CD8-positive, alpha-beta memory T cell (primary cell): ENCODE measurements around the gene GABBR2. TPM values are rescaled to one million over a fixed set of nuclear protein-coding genes. Genes with fewer than 3 reads are reported as not detected.
A peak's percentile ranks its signal among the peaks of the same experiment; 100 is the strongest.

ENCODE experiments used
- CTCF ChIA-PET: fragments of 350-600 bp; sonication (Branson Sonifier 250); formaldehyde crosslinking; loops from one replicate; lab custom pipeline; 2021; ENCODE audit warnings: antibody characterized with exemption; lab: Charles Lee
- POLR2A ChIA-PET: fragments of 350-600 bp; sonication (Branson Sonifier 250); formaldehyde crosslinking; loops from one replicate; lab custom pipeline; 2021; ENCODE audit warnings: antibody characterized with exemption; lab: Charles Lee
- DNase-seq, 5 donors: peaks; one replicate each; pipeline versions ENCODE4 v3.0.0 to v3.0.0-alpha.2; 2020 to 2022; ENCODE audit warnings: mixed read lengths in 1 of 5
- H3K27ac ChIP-seq: one replicate; pipeline ENCODE4 v1.7.0; 2013; ENCODE audit warnings: low read depth, mild to moderate bottlenecking, low read length, moderate library complexity
- H3K27me3 ChIP-seq: 2 replicates; pipeline ENCODE4 v1.7.0; 2013; ENCODE audit warnings: low read length, mild to moderate bottlenecking; ENCODE audit not compliant: insufficient read depth, poor library complexity, severe bottlenecking
- H3K36me3 ChIP-seq: 2 replicates; pipeline ENCODE4 v1.7.0; 2013; ENCODE audit warnings: mild to moderate bottlenecking, low read length, moderate library complexity; ENCODE audit not compliant: insufficient read depth
- H3K4me1 ChIP-seq: 2 replicates; pipeline ENCODE4 v1.7.0; 2013; ENCODE audit warnings: mild to moderate bottlenecking, low read length, moderate library complexity; ENCODE audit not compliant: insufficient read depth
- H3K4me3 ChIP-seq: 2 replicates; pipeline ENCODE4 v1.7.0; 2013; ENCODE audit warnings: mild to moderate bottlenecking, low read length
- H3K9me3 ChIP-seq: 2 replicates; pipeline ENCODE4 v1.7.0; 2013; ENCODE audit warnings: mild to moderate bottlenecking, low read length
- H3K27ac Mint-ChIP-seq, 8 donors: one replicate each; pipeline ENCODE4 v1.8.0; 2020 to 2021; ENCODE audit warnings: mixed read lengths in 8 of 8, mild to moderate bottlenecking in 6 of 8, inconsistent platforms in 3 of 8, moderate library complexity in 3 of 8
- H3K27me3 Mint-ChIP-seq, 2 donors: one replicate each; pipeline ENCODE4 v1.8.0; 2020 to 2021; ENCODE audit warnings: mixed read lengths in 2 of 2, mild to moderate bottlenecking in 1 of 2, moderate library complexity in 1 of 2
- H3K36me3 Mint-ChIP-seq, 3 donors: one replicate each; pipeline ENCODE4 v1.8.0; 2020 to 2021; ENCODE audit warnings: mixed read lengths in 3 of 3, inconsistent platforms in 1 of 3, mild to moderate bottlenecking in 1 of 3
- H3K4me1 Mint-ChIP-seq, 3 donors: one replicate each; pipeline ENCODE4 v1.8.0; 2020 to 2021; ENCODE audit warnings: mixed read lengths in 3 of 3, inconsistent platforms in 1 of 3, mild to moderate bottlenecking in 1 of 3
- H3K4me3 Mint-ChIP-seq, 7 donors: one replicate each; pipeline ENCODE4 v1.8.0; 2020 to 2021; ENCODE audit warnings: mixed read lengths in 7 of 7, mild to moderate bottlenecking in 6 of 7, moderate library complexity in 4 of 7, inconsistent platforms in 2 of 7
- H3K9me3 Mint-ChIP-seq, 5 donors: one replicate each; pipeline ENCODE4 v1.8.0; 2020 to 2022; ENCODE audit warnings: mixed read lengths in 5 of 5, mild to moderate bottlenecking in 3 of 5, moderate library complexity in 2 of 5, inconsistent platforms in 1 of 5
- polyA plus RNA-seq: library from polyadenylated mRNA; unstranded; fragments of 300-500 nt; fragmentation: Illumina TruSeq; gene quantifications from one replicate; pipeline ENCODE4 v1.2.3, GENCODE V29; 2021
- total RNA-seq, 2 experiments: library from RNA; stranded (reverse); gene quantifications; one replicate each; pipeline ENCODE4 v1.2.3, GENCODE V29; 2021

GABBR2 gene
- total and polyA plus RNA-seq, 3 experiments from 2014 or later, result not detected

GRCh38 chr9:98330831-98331230 lies 377.9 kb downstream of the GABBR2 start:
- Histone ChIP-seq H3K4me1 (no peaks in the 10 kb centered on the region), H3K36me3 (no peaks in the 10 kb centered on the region), H3K27ac (no peak overlapping the region), H3K27me3 (no peaks in the 10 kb centered on the region), H3K4me3 (no peak overlapping the region), H3K9me3 (no peaks in the 10 kb centered on the region)
- Mint-ChIP-seq H3K27me3 (peaks cover 5 to 42% of the 10 kb centered on the region in 2 donors), H3K36me3 (peaks cover 0 to under 1% (median 0%) of the 10 kb centered on the region in 3 donors), H3K4me1 (no peaks in the 10 kb centered on the region), H3K4me3 (no peak overlapping the region), H3K9me3 (peaks cover 0 to 2% (median 0%) of the 10 kb centered on the region in 5 donors), H3K27ac (no peak overlapping the region)
- ChIA-PET POLR2A (interaction anchor here (0.6 to 0.7 kb wide), 2 partner anchors 74 to 272 kb away, joined by 3 to 7 read pairs; no protein-coding TSS in a partner anchor), CTCF (no interaction called here)
- no peak for DNase-seq

GRCh38 chr9:98329904-98330303 lies 378.8 kb downstream of the GABBR2 start:
- ChIA-PET POLR2A (no interaction called here), CTCF (interaction anchor here (1.2 kb wide), 1 partner anchor 15 kb away, joined by 3 read pairs; no protein-coding TSS in a partner anchor)
- Mint-ChIP-seq H3K4me3 (no peak overlapping the region), H3K27ac (peak overlapping the region in 1 of 8 donors; percentile 21), H3K36me3 (no peaks in the 10 kb centered on the region), H3K9me3 (peaks cover 0 to 2% (median 0%) of the 10 kb centered on the region in 5 donors), H3K27me3 (peaks cover 5 to 33% of the 10 kb centered on the region in 2 donors), H3K4me1 (no peaks in the 10 kb centered on the region)
- H3K27me3 ChIP-seq, result no peaks in the 10 kb centered on the region
- H3K9me3 ChIP-seq, result no peaks in the 10 kb centered on the region
- H3K4me3 ChIP-seq, result no peak overlapping the region
- H3K4me1 ChIP-seq, result no peaks in the 10 kb centered on the region
- no peak for DNase-seq
- no peaks in the 10 kb centered on the region for H3K36me3 ChIP-seq
- H3K27ac ChIP-seq, result no peak overlapping the region

GRCh38 chr9:98329281-98329680 lies 379.5 kb downstream of the GABBR2 start:
- Histone ChIP-seq H3K4me3 (no peak overlapping the region), H3K36me3 (no peaks in the 10 kb centered on the region), H3K9me3 (no peaks in the 10 kb centered on the region), H3K27ac (no peak overlapping the region), H3K4me1 (no peaks in the 10 kb centered on the region), H3K27me3 (no peaks in the 10 kb centered on the region)
- POLR2A ChIA-PET, result interaction anchor here (0.6 kb wide), 1 partner anchor 74 kb away, joined by 3 read pairs; the partner anchor contains the start of gene TBC1D2
- peaks cover 0 to 2% (median 0%) of the 10 kb centered on the region in 5 donors for H3K9me3 Mint-ChIP-seq
- no peak overlapping the region for H3K4me3 Mint-ChIP-seq
- H3K27me3 Mint-ChIP-seq, result peaks cover 5 to 27% of the 10 kb centered on the region in 2 donors
- peaks cover 0 to 2% (median 0%) of the 10 kb centered on the region in 3 donors for H3K4me1 Mint-ChIP-seq
- DNase-seq, result no peak
- peak overlapping the region in 1 of 8 donors; percentile 79 for H3K27ac Mint-ChIP-seq
- CTCF ChIA-PET, result interaction anchor here (1.2 kb wide), 1 partner anchor 14 kb away, joined by 3 read pairs; no protein-coding TSS in a partner anchor
- no peaks in the 10 kb centered on the region for H3K36me3 Mint-ChIP-seq

- Mint-ChIP-seq H3K9me3 (peaks cover 0 to 2% (median 0%) of the 10 kb centered on the region in 5 donors), H3K36me3 (no peaks in the 10 kb centered on the region), H3K27ac (no peak overlapping the region), H3K4me3 (no peak overlapping the region), H3K27me3 (peaks cover 5 to 21% of the 10 kb centered on the region in 2 donors), H3K4me1 (peaks cover 0 to 6% (median 0%) of the 10 kb centered on the region in 3 donors)
- no peaks in the 10 kb centered on the region for H3K4me1 ChIP-seq
- no peaks in the 10 kb centered on the region for H3K27me3 ChIP-seq
- no peaks in the 10 kb centered on the region for H3K36me3 ChIP-seq
- POLR2A ChIA-PET, result interaction anchor here (0.6 kb wide), 1 partner anchor 74 kb away, joined by 3 read pairs; the partner anchor contains the start of gene TBC1D2
- no peak overlapping the region for H3K27ac ChIP-seq
- CTCF ChIA-PET, result no interaction called here
- DNase-seq, result no peak
- H3K4me3 ChIP-seq, result no peak overlapping the region
- no peaks in the 10 kb centered on the region for H3K9me3 ChIP-seq
These were observed 380.0 kb downstream of the GABBR2 start for GRCh38 chr9:98328770-98329169.

- H3K4me3 Mint-ChIP-seq, result no peak overlapping the region
These were observed 380.6 kb downstream of the GABBR2 start for GRCh38 chr9:98328141-98328540.

GRCh38 chr9:98327249-98327561 lies 381.5 kb downstream of the GABBR2 start:
- no peak overlapping the region for H3K4me3 ChIP-seq
- Mint-ChIP-seq H3K27me3 (peaks cover 0 to 22% of the 10 kb centered on the region in 2 donors), H3K36me3 (no peaks in the 10 kb centered on the region), H3K27ac (no peak overlapping the region), H3K4me3 (no peak overlapping the region), H3K9me3 (peaks cover 0 to 2% (median 0%) of the 10 kb centered on the region in 5 donors), H3K4me1 (peaks cover 0 to 6% (median 0%) of the 10 kb centered on the region in 3 donors)
- H3K4me1 ChIP-seq, result no peaks in the 10 kb centered on the region
- H3K27me3 ChIP-seq, result no peaks in the 10 kb centered on the region
- ChIA-PET CTCF (no interaction called here), POLR2A (no interaction called here)
- no peak for DNase-seq
- no peak overlapping the region for H3K27ac ChIP-seq
- H3K36me3 ChIP-seq, result no peaks in the 10 kb centered on the region
- H3K9me3 ChIP-seq, result no peaks in the 10 kb centered on the region

More at GRCh38 chr9:98328141-98328540, 380.6 kb downstream of the GABBR2 start:
- H3K9me3 ChIP-seq, result no peaks in the 10 kb centered on the region
- peaks cover 0 to 2% (median 0%) of the 10 kb centered on the region in 5 donors for H3K9me3 Mint-ChIP-seq
- no peak overlapping the region for H3K4me3 ChIP-seq
- no peaks in the 10 kb centered on the region for H3K36me3 ChIP-seq
- no peaks in the 10 kb centered on the region for H3K27me3 ChIP-seq
- no peak for DNase-seq
- H3K27ac ChIP-seq, result no peak overlapping the region
- H3K27ac Mint-ChIP-seq, result no peak overlapping the region
- peaks cover 0 to 6% (median 0%) of the 10 kb centered on the region in 3 donors for H3K4me1 Mint-ChIP-seq
- no peaks in the 10 kb centered on the region for H3K36me3 Mint-ChIP-seq
- ChIA-PET POLR2A (no interaction called here), CTCF (no interaction called here)
- peaks cover 3 to 21% of the 10 kb centered on the region in 2 donors for H3K27me3 Mint-ChIP-seq
- H3K4me1 ChIP-seq, result no peaks in the 10 kb centered on the region

- H3K27me3 Mint-ChIP-seq, result peaks cover 0 to 20% of the 10 kb centered on the region in 2 donors
- Histone ChIP-seq H3K4me1 (no peaks in the 10 kb centered on the region), H3K4me3 (no peak overlapping the region), H3K36me3 (no peaks in the 10 kb centered on the region), H3K9me3 (no peaks in the 10 kb centered on the region), H3K27ac (no peak overlapping the region), H3K27me3 (no peaks in the 10 kb centered on the region)
- ChIA-PET POLR2A (no interaction called here), CTCF (no interaction called here)
- no peak overlapping the region for H3K4me3 Mint-ChIP-seq
- peaks cover 0 to 6% (median 0%) of the 10 kb centered on the region in 3 donors for H3K4me1 Mint-ChIP-seq
- peaks cover 0 to 2% (median 0%) of the 10 kb centered on the region in 5 donors for H3K9me3 Mint-ChIP-seq
- no peak for DNase-seq
- H3K27ac Mint-ChIP-seq, result no peak overlapping the region
- H3K36me3 Mint-ChIP-seq, result no peaks in the 10 kb centered on the region
These were observed 382.1 kb downstream of the GABBR2 start for GRCh38 chr9:98326459-98327248.

- CTCF ChIA-PET, result no interaction called here
These were observed 383.9 kb downstream of the GABBR2 start for GRCh38 chr9:98324801-98325200.

More at GRCh38 chr9:98324801-98325200, 383.9 kb downstream of the GABBR2 start:
- Histone ChIP-seq H3K9me3 (no peaks in the 10 kb centered on the region), H3K4me3 (no peak overlapping the region), H3K27ac (no peak overlapping the region), H3K27me3 (no peaks in the 10 kb centered on the region), H3K36me3 (no peaks in the 10 kb centered on the region), H3K4me1 (no peaks in the 10 kb centered on the region)
- Mint-ChIP-seq H3K27ac (peak overlapping the region in 1 of 8 donors; percentile 40), H3K4me3 (peak overlapping the region in 1 of 7 donors; percentile 20), H3K36me3 (no peaks in the 10 kb centered on the region), H3K27me3 (peaks cover 0 to 12% of the 10 kb centered on the region in 2 donors), H3K9me3 (no peaks in the 10 kb centered on the region), H3K4me1 (peaks cover 0 to 6% (median 0%) of the 10 kb centered on the region in 3 donors)
- POLR2A ChIA-PET, result no interaction called here
- no peak for DNase-seq
